Measurements from ENCODE around the gene KLHL5.
"Not testable (repeated sequence)": the region's sequence is repeated elsewhere in the genome, so short reads cannot be mapped to it uniquely, and the experiment has no call there.

The KLHL5 gene

GRCh38 chr4:39103291-39103690, 41.3 kb downstream of the KLHL5 start:
- no peak for DNase-seq (ENCODE audit: low read depth)

DNA sequence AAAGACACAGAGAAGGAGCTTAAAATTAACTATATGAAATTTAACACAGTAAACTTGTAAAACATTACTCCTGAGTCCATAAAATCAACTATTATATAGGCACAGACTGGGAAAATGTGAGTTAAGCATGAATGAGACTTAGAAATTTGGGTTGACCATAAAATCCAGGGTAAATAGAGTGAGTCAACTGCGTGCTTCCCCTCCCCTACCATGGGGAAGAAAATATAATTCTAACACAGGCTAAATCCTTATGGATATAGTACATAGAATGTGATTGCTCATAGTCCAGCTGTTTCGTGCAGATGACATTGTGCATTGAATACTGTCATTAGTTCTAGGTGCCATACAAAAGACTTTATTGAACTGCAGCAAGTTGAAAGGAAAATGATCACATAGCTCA, 42.2 kb downstream of the KLHL5 start:
- no peak for DNase-seq (ENCODE audit: low read depth)

GRCh38 chr4:39106011-39106410, 44.0 kb downstream of the KLHL5 start:
- DNase-seq (ENCODE audit: low read depth): no peak

GRCh38 chr4:39114436-39114835, 52.4 kb downstream of the KLHL5 start:
- no peak for DNase-seq (ENCODE audit: low read depth)

DNA sequence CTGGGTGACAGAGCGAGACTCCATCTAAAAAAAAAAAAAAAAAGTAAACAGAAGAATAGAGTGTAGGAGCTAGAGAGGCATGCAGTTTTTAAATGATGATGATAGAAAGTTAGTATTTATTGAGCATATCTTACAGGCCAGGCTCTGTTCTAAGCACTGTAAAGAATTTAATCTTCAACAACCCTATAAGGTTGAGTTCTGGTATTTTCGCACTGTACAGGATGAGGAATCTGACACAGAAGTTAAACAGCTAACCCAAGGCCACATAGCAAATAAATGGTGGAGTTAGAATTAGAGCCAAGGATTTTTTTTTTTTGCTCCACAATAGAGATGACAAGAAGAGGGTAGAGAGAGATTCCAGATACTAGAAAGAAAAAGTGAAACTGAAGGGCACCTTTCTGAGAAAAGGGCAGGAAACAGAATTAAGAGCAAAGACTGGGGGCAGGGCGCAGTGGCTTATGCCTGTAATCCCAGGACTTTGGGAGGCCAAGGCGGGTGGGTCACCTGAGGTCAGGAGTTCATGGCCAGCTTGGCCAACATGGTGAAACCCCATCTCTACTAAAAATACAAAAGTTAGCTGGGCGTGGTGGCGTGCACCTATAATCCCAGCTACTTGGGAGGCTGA, 56.1 kb downstream of the KLHL5 start:
- DNase-seq (ENCODE audit: low read depth): no peak

DNA sequence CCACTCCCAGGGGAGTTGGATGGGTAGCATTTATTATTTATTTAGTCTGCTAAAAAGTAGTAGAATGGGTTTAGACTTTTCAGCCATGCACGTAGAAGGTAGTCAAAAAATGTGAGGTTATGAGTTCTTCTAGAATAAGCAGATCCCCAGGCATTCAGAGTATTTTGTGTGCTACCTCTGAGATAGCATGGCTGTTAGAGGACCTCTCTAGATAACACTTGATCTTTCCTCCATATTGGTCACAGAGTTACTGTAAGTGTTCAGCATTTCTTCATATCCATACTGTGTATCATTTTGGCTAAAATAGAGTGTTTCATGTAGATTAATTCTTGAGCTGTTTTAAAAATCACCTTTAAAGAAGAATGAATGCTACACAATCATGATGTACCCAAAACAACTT, 58.4 kb downstream of the KLHL5 start:
- DNase-seq (ENCODE audit: low read depth): no peak

- no peak for DNase-seq (ENCODE audit: low read depth)
These were observed 63.0 kb downstream of the KLHL5 start for GRCh38 chr4:39124885-39125599.

GRCh38 chr4:39125600-39125985, 63.6 kb downstream of the KLHL5 start:
- no peak for DNase-seq (ENCODE audit: low read depth)

DNA sequence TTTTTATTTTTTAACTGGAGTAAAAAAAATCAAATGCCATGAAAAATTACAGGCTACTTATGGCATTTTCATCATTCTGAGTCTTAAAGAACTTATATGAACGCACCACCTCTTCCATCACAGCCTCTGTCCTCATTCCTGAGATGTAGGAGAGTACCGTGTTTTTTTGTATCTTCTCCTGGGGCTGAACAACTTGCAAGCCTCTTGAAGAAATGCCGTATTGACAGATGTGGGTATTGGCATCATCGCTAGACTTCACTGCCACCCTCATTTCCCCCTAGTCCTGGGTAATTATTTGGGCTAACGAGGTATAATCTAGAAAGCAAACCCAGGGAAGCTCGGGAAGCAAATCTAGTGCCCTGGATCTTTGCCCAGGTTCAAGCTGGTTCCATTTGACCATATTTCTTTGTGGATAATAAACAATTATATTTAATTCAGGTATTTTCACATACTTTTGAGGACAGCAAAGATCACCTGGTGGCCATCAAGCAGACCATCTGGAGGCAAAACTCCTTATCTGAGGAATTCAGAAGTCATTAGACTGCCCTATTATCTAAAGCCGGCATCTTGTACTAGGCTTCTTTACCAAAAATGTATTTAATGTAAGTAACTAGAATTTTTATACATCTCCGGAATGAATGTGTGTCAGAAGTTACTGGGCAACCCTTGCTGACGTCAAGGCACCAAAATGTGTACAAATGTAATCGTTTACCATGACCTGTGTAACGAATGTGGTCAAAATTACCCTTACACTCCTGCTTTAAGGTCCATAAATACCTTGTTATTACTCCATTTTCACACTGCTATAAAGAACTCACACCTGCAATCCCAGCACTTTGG, 64.4 kb downstream of the KLHL5 start:
- DNase-seq (ENCODE audit: low read depth): no peak

DNA sequence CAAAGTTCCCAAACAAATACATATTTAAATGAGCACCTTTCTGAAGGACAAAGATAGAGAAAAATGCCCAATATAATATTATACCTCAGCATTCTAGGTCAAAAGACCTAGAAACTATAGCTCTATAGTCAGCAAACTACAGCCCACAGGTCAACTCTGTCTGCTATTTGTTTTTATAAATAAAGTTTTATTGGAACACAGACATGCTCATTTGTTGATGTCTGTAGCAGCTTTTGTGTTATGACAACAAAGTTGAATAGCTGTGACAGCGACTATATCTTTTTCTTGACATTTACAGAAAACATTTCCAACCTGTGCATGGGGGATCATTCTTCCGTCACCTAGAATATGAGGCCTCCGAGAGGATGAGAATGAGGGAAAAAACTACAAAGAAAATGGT, 71.6 kb downstream of the KLHL5 start:
- no peak for DNase-seq (ENCODE audit: low read depth)

GRCh38 chr4:39134683-39135306, 72.8 kb downstream of the KLHL5 start:
- DNase-seq (ENCODE audit: low read depth): no peak

DNA sequence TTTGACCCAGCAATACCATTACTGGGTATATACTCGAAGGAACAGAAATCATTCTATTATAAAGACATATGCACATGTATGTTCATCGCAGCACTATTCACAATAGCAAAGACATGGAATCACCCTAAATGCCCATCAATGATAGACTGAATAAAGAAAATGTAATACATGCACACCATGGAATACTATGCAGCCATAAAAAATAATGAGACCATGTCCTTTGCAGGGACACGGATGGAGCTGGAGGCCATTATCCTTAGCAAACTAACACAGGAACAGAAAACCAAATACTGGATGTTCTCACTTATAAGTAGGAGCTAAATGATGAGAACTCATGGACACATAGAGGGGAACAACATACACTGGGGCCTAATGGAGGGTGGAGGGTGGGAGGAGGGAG, 76.2 kb downstream of the KLHL5 start:
- DNase-seq (ENCODE audit: low read depth): not testable (repeated sequence)

- DNase-seq (ENCODE audit: low read depth): no peak
These were observed 84.2 kb downstream of the KLHL5 start for GRCh38 chr4:39146211-39146610.

- no peak for DNase-seq (ENCODE audit: low read depth)
These were observed 92.0 kb downstream of the KLHL5 start for GRCh38 chr4:39154009-39154408.

DNA sequence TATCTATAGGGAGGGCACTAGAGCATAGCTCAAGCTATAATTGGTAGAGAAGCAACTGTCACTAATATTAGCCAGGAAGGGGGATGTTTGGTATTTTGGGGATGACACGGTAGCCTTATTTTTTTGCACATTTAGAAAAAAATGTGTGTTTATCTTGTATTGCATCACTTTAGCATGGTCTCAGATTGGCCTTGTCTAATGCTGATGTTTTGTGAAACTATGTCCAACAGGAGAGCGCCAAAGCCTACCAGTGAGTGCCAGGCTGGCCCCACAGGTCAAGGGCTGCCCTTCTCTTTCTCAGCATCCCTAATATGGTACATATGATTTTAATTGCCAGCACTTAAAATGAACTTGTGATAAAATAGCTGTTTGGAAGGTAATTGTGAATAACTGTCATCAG, 95.5 kb downstream of the KLHL5 start:
- DNase-seq (ENCODE audit: low read depth): no peak

DNA sequence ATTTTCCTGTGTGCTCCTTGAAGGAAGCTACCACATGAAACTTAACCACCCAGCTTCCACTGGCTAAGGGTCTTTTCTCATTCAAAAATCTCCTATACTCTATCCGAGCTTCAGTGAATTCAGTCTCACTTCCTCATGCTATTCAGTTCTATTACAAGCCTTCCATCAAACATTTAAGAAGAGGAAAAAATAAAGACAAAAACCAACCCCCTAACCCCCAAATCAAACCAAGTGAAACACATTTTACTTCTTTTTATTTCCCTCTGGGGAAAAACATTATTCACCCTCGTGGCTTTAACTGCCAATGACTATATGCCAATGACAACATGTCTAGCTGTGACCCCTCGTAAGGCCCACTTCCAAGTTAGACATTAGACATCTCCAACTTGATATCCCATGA, 104.1 kb downstream of the KLHL5 start:
- DNase-seq (ENCODE audit: low read depth): no peak

DNA sequence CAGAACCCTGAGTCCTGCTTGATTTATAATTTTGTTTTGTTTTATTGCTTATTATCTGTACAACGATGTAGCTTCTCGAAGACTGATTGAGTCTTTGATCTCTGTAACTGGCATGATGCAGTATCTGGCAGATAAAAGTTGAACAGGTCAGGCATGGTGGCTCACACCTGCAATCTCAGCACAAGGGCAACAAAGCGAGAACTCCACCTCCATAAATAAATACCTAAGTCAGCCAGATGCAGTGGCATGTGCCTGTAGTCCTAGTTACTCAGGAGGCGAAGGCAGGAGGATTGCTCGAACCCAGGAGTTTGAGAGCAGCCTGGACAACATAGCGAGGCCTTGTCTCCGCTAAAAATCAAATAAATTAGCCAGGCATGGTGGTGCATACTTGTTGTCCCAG, 104.6 kb downstream of the KLHL5 start:
- DNase-seq (ENCODE audit: low read depth): no peak

GRCh38 chr4:39169426-39169825, 107.4 kb downstream of the KLHL5 start:
- no peak for DNase-seq (ENCODE audit: low read depth)

DNA sequence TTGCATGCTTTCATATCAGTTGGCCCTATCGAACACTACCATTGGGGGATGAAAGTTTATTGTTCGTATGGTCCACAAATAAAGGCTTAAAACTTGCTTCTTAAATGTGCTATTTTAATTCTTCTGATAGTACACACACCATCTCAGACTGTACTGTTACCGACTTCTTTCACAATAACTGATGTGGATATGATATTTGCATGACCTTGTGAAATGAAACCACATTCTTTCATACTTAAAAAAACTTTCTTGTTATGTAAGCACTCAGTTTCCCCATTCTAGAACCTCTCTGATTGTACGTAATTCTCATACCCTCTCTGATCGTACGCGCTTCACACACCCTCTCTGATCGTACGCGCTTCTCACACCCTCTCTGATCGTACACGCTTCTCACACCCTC, 108.3 kb downstream of the KLHL5 start:
- no peak for DNase-seq (ENCODE audit: low read depth)
